Measurements from ENCODE around the gene COQ5.

GRCh38 chr12:120481022-120481767 lies 47.8 kb downstream of the COQ5 start:
- TF ChIP-seq TARDBP (IDR thresholded peaks at IDR 0.05), result no peak
- no peak for TF ChIP-seq HDGF (IDR thresholded peaks at IDR 0.05; ENCODE audit: borderline replicate concordance)
- TF ChIP-seq SP1 (IDR thresholded peaks at IDR 0.05), result no peak
- TF ChIP-seq ELF4 (IDR thresholded peaks at IDR 0.05), result no peak
- no peak for TF ChIP-seq FOXM1 (IDR thresholded peaks at IDR 0.05; ENCODE audit: borderline replicate concordance)
- no peak for TF ChIP-seq ARNT (IDR thresholded peaks at IDR 0.05)
- TF ChIP-seq SUZ12 (IDR thresholded peaks at IDR 0.05), result no peak
- no peak for TF ChIP-seq FOXK2 (IDR thresholded peaks at IDR 0.05)
- TF ChIP-seq NFRKB (IDR thresholded peaks at IDR 0.05), result no peak
- TF ChIP-seq FOXA1 (IDR thresholded peaks at IDR 0.05), result no peak
